ENCODE results near the gene CHPF2. TPM values are rescaled to one million over a fixed set of nuclear protein-coding genes. Genes with fewer than 3 reads are reported as not detected.

CHPF2 gene
- total and polyA plus RNA-seq, 2 experiments from 2014 or later = 51.0 to 70.0 TPM

- Histone ChIP-seq H3K4me1 (ENCODE audit: insufficient read depth) (peaks cover 57% of the 10 kb centered on the region), H3K9me3 (ENCODE audit: low read depth) (no peaks in the 10 kb centered on the region), H4K20me1 (ENCODE audit: insufficient read depth, poor library complexity, severe bottlenecking) (peaks cover 6% of the 10 kb centered on the region), H3K4me2 (peak overlapping the region; percentile 93), H3K9me2 (replicated peaks; ENCODE audit: insufficient read depth) (no peaks in the 10 kb centered on the region), H3K79me2 (peaks cover 36% of the 10 kb centered on the region), H3K4me3 (no peak overlapping the region), H3K36me3 (replicated peaks; ENCODE audit: insufficient read depth, low read depth) (no peaks in the 10 kb centered on the region), H3K27ac (peak overlapping the region; percentile 99), H2AFZ (no peak overlapping the region), H3K27me3 (no peaks in the 10 kb centered on the region)
- DNase-seq (ENCODE audit: low spot score) = no peak
- 70% methylated on average over 7 of the region's 7 CpGs for WGBS (ENCODE audit: low lambda C conversion rate, missing lambda C conversion rate)
- no peak for TF ChIP-seq EZH2 (IDR thresholded peaks at IDR 0.05; ENCODE audit: borderline replicate concordance)
- no peak for TF ChIP-seq CTCF (IDR thresholded peaks at IDR 0.05; ENCODE audit: poor library complexity)
- TF ChIP-seq EZH2phosphoT487 (IDR thresholded peaks at IDR 0.05; ENCODE audit: low read depth, severe bottlenecking, unreplicated experiment) = no peak
Observed at GRCh38 chr7:151250181-151251132, 18.2 kb downstream of the CHPF2 start.

- peaks cover 27% of the 10 kb centered on the region for H3K79me2 ChIP-seq
- no peaks in the 10 kb centered on the region for H4K20me1 ChIP-seq (ENCODE audit: insufficient read depth, poor library complexity, severe bottlenecking)
- H3K4me1 ChIP-seq (ENCODE audit: insufficient read depth) = peaks cover 48% of the 10 kb centered on the region
- peak overlapping the region; percentile 93 for H3K4me2 ChIP-seq
- TF ChIP-seq EZH2phosphoT487 (IDR thresholded peaks at IDR 0.05; ENCODE audit: low read depth, severe bottlenecking, unreplicated experiment) = no peak
- TF ChIP-seq EZH2 (IDR thresholded peaks at IDR 0.05; ENCODE audit: borderline replicate concordance) = no peak
- no peak for TF ChIP-seq CTCF (IDR thresholded peaks at IDR 0.05; ENCODE audit: poor library complexity)
- no peaks in the 10 kb centered on the region for H3K27me3 ChIP-seq
- no peaks in the 10 kb centered on the region for H3K9me2 ChIP-seq (replicated peaks; ENCODE audit: insufficient read depth)
- no peaks in the 10 kb centered on the region for H3K36me3 ChIP-seq (replicated peaks; ENCODE audit: insufficient read depth, low read depth)
- H3K4me3 ChIP-seq = peak overlapping the region; percentile 29
- H3K27ac ChIP-seq = peak overlapping the region; percentile 99
- peak; percentile 64 for DNase-seq (ENCODE audit: low spot score)
- WGBS (ENCODE audit: low lambda C conversion rate, missing lambda C conversion rate) = 6% methylated on average over 19 of the region's 19 CpGs
- H3K9me3 ChIP-seq (ENCODE audit: low read depth) = no peaks in the 10 kb centered on the region
- H2AFZ ChIP-seq = peak overlapping the region; percentile 19
Observed at GRCh38 chr7:151251328-151251688, 19.0 kb downstream of the CHPF2 start.

GRCh38 chr7:151251689-151252560 lies 19.6 kb downstream of the CHPF2 start:
- Histone ChIP-seq H3K9me2 (replicated peaks; ENCODE audit: insufficient read depth) (no peaks in the 10 kb centered on the region), H3K9me3 (ENCODE audit: low read depth) (no peaks in the 10 kb centered on the region), H3K4me2 (peak overlapping the region; percentile 93), H3K79me2 (peaks cover 21% of the 10 kb centered on the region), H3K27me3 (no peaks in the 10 kb centered on the region), H2AFZ (peak overlapping the region; percentile 88), H3K36me3 (replicated peaks; ENCODE audit: insufficient read depth, low read depth) (no peaks in the 10 kb centered on the region), H4K20me1 (ENCODE audit: insufficient read depth, poor library complexity, severe bottlenecking) (no peaks in the 10 kb centered on the region), H3K4me1 (ENCODE audit: insufficient read depth) (peaks cover 43% of the 10 kb centered on the region), H3K27ac (peak overlapping the region; percentile 99), H3K4me3 (peak overlapping the region; percentile 64)
- DNase-seq (ENCODE audit: low spot score) = peak; percentile 88
- 5% methylated on average over 29 of the region's 79 CpGs for WGBS (ENCODE audit: low lambda C conversion rate, missing lambda C conversion rate)
- TF ChIP-seq EZH2 (IDR thresholded peaks at IDR 0.05; ENCODE audit: borderline replicate concordance) (no peak), CTCF (IDR thresholded peaks at IDR 0.05; ENCODE audit: poor library complexity) (no peak), EZH2phosphoT487 (IDR thresholded peaks at IDR 0.05; ENCODE audit: low read depth, severe bottlenecking, unreplicated experiment) (no peak)
